H4 (cell line): ENCODE measurements around the gene ATXN7L1. TPM values are rescaled to one million over a fixed set of nuclear protein-coding genes. Genes with fewer than 3 reads are reported as not detected.
"Not testable (repeated sequence)": the region's sequence is repeated elsewhere in the genome, so short reads cannot be mapped to it uniquely, and the experiment has no call there.

Experiments
- DNase-seq: peaks from one replicate; pipeline ENCODE4 v3.0.0-alpha.2; 2015; ENCODE audit warnings: low spot score
- total RNA-seq: library from RNA; depleted of rRNA; stranded (reverse); fragments of >200 nt; shearing (Covaris generic); gene quantifications from 2 replicates; pipeline ENCODE4 v1.2.3, GENCODE V29; 2014

Gene ATXN7L1
- total RNA-seq, 1 experiment from 2014 or later: 4.4 TPM

GRCh38 chr7:105617280-105618015 lies 259.0 kb downstream of the ATXN7L1 start:
- no peak for DNase-seq

DNA sequence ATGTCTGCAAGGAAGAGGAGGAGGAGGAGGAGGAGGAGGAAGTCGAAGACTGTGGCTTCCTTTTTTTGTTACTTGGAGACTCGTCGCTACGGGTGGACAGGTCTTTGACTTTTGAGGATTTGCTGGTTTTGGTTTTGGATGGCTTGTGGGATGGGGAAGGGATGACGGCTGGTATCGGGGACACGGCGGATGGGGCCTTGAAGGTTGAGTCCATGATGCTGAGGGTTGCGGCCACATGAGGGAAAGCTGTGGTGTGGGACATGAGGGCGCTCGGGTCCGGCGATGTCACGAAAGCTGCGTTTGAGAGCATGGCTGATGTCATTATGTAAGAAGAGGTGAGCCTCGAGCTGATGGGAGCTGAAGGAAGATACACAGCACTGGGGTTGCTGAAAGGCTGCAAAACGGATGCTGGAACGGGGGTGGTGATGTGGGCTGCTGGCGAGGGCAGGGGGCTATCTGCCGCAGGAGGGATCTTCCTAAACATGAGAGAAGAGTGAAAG lies 262.0 kb downstream of the ATXN7L1 start:
- no peak for DNase-seq

DNA sequence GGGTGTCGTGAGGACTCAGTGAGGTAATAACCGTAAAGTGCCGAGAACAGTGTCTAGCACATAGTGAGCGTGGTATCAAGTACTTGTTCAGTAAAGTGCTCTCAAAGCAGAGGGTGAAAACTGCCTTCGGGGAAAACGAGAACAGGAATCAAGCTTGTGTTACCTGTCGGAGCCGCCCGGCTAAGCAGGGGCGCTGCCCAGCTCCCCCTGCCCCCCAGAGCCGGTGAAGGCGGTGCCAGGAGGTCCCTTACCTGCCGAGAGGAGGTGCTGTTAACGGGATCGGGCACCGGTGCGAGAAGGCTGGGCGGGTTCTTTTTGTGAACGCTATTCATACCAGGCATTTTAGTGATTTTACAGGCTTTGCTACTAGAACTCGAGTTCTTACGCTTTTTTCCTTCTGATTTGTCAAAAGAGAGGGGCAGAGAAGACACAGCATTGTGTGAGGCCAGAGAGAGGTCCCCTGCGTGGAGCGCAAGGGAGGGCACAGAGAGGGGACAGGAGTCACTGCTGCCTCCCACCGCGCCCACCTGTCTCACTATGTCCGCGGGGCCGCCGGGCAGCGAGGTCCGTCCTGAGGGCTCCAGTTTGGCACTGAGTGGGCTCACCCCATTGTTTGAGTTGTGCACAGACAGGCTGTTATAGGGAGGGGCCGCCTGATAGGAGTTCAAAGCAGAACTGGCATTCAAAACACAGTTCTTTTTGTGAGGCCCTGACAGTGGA lies 262.6 kb downstream of the ATXN7L1 start:
- DNase-seq: no peak

- DNase-seq: no peak
Measured at GRCh38 chr7:105612806-105613205, 263.6 kb downstream of the ATXN7L1 start.

DNA sequence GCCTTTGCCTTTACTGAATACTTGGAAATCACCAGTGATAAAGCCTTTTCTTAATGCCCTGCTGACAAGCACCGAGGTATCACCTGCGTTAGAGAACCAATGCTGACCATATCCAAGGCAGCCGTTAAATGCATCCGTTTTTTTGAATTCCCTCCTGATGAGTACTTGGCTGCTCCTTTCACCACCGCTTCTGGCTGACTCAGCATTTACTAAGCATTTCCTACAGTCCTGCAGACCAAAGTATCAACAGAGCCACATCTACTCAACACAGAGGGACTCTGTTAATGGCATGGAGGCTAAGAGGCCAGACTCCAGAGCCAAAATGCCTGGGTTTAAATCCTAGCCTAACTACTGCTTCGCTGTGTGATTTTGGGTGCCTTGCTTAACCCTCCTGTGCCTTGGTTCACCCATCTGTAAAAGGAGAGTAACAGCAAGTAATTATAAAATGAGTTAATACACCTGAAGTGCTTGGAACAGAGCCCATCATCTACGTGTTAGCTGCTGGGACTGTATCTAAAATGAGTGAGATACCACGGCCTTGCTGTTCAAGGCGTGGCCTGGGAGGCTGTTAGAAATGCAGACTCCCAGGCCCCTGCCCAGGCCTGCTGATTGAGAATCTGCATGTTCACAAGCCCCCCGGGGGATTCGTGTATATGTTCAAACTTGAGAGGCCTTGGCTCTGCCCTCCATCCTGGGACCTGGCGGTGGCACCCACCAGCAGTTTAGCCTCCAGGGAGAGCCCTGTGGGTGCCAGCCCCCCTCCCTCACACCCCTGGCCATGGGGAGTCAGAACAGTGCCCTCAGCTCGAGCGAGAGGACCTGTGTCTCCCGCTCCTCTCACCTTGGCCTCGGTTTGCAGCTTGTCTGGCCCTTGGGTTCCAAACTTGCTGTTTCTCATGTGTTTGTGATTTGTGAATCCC lies 264.3 kb downstream of the ATXN7L1 start:
- no peak for DNase-seq

- no peak for DNase-seq
Measured at GRCh38 chr7:105610165-105610930, 266.1 kb downstream of the ATXN7L1 start.

DNA sequence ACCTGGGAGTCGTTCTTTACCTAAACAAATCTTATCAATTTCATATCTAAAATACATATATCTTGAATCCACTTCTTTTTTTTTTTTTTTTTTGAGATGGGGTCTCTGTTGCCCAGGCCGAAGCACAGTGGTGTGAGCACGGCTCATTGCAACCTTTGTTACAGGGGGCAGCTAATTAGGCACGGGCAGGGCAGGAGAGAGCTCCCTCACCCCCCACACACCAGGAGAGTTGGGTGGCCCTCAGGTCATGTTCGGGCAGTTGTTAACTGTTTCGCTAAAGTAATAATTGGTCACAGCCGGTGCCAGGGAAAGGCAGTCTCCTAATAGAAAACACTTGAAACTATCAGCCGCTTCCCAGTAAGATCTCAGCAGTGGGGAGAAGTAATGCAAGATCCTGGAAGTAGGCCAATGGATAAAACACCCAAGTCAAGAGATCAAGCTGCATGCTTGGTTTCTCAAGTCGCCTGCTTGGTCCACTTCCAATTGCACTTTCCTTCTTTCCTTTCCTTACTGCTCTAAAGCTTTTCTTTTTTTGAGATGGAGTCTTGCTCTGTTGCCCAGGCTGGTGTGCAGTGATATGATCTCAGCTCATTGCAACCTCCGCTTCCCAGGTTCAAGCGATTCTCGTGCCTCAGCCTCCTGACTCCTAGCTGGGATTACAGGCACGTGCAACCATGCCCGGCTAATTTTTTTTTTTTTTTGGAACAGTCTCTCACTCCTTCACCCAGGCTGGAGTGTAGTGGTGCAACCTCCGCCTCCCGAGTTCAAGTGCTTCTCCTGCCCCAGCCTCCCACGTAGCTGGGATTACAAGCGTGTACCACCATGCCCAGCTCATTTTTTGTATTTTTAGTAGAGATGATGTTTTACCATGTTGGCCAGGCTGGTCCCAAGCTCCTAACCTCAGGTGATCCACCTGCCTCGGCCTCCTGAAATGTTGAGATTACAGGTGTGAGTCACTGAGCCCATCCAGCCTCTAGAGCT lies 273.8 kb downstream of the ATXN7L1 start:
- DNase-seq: no peak

DNA sequence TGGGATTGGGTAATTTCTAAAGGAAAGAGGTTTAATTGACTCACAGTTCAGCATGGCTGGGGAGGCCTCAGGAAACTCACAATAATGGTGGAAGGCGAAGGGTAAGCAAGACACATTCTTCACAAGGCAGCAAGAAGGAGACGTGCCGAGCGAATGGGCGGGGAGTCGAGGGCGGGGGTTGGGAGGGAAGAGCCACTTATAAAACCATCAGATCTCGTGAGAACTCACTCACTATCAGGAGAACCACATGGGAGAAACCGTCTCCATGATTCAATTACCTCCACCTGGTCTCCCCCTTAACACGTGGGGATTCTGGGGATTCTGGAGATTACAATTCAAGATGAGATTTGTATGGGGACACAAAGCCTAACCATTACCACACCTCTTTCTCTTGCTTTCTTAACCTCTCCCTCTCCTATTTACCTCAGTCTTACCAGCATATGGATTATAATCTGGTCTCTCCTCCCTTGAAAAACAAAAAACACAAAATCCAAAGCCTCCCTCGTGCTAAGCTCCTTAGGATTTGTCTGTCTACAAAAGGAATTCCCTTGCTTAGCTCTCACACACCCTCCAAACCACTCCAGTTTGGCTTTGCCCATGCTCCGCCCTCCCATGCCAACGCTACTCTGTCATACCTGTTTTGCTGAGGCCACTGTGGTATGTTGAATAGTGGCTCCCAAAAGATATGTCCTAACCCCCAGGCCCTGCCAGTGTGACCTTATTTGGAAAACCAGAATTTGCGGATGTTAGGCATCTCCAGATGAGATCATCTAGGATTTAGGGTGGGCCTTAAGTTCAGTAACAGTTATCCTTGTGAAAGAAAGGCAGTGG lies 275.5 kb downstream of the ATXN7L1 start:
- DNase-seq: peak; percentile 30

GRCh38 chr7:105599551-105599950 lies 276.8 kb downstream of the ATXN7L1 start:
- DNase-seq: no peak

DNA sequence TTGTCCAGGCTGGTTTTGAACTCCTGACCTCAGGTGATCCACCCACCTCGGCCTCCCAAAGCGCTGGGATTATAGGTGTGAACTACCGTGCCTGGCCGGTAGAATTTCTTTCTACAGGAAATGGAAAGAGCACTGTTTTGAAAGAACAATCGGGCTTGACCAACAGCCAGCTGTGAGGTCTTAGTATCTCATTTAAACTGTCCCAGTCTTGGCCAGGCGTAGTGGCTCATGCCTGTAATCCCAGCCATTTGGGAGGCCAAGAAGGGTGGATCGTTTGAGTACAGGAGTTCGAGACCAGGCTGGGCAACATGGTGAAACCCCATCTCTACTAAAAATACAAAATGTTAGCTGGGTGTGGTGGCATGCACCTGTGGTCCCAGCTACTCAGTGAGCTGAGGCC lies 277.3 kb downstream of the ATXN7L1 start:
- DNase-seq: not testable (repeated sequence)

GRCh38 chr7:105596866-105597265 lies 279.5 kb downstream of the ATXN7L1 start:
- no peak for DNase-seq

DNA sequence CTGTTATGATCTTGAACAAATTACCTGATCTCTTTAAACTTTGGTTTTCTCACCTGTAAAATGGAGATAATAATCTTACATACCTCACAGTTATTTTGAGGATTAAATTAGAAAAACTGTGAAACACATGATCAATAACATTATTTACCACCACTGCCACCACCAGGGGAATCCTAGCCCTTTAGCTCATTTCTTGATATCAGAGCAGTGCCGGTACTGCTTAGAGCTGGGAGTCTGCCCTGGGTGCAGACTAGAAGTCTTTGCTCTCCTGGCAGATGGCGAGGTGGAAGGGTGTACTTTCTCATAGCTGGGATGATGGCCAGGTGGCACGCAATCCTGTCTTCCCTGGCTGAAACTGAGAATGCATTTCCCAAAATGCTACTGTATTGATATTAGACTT lies 282.4 kb downstream of the ATXN7L1 start:
- no peak for DNase-seq

DNA sequence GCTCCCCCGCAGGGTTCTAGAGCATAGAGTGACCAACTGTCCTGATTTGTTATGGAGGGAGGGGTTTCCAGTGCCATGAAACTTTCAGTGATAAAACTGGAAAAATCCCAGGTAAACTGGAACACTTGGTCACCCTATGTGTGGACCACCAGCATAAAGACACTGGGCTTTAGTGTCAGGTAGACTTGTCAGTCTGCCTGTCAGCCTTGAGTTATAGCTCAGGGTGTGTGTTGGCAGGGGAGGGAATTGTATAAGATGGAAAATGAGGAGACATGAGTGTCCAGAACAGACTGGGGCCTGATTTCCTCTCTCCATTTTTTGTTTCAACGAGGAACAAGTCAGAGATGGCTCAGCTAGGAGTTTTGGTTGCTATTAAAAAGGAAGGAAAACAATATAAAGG lies 284.9 kb downstream of the ATXN7L1 start:
- no peak for DNase-seq

GRCh38 chr7:105590793-105591192 lies 285.6 kb downstream of the ATXN7L1 start:
- DNase-seq: no peak

- peak; percentile 81 for DNase-seq
Measured at GRCh38 chr7:105589356-105590077, 286.9 kb downstream of the ATXN7L1 start.

DNA sequence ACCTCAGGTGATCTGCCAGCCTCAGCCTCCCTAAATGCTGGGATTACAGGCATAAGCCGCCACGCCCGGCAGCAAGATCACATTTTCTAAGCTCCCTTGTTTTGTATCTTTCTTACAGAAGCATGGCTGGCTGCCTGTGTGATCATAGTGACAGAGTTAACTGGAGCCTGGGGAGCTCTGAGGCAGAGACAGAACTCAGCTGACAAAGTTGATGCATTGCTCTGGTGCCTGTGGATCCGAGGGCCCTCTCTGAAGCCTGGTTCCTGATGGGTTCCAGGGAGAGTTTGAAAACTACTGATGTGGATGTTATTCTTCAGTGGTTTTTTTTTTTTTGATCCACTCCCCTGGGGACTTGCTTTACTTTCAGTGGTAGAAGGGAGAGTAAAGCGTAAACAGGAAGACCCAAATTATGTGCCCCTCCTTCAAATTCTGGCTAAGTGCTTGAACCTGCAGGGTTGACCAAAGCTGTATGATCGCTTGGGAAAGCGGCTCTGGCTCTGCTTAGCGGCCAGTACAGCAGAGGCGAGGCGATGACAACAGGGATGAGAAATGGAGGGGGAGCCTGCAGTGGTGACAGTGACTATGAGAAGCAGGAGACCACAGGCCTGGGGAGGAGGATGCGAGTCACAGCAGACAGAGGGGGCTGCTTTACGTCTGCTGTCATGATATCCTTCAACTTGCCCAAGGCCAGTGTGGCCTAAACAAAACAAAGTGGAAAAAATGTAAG lies 288.3 kb downstream of the ATXN7L1 start:
- no peak for DNase-seq

DNA sequence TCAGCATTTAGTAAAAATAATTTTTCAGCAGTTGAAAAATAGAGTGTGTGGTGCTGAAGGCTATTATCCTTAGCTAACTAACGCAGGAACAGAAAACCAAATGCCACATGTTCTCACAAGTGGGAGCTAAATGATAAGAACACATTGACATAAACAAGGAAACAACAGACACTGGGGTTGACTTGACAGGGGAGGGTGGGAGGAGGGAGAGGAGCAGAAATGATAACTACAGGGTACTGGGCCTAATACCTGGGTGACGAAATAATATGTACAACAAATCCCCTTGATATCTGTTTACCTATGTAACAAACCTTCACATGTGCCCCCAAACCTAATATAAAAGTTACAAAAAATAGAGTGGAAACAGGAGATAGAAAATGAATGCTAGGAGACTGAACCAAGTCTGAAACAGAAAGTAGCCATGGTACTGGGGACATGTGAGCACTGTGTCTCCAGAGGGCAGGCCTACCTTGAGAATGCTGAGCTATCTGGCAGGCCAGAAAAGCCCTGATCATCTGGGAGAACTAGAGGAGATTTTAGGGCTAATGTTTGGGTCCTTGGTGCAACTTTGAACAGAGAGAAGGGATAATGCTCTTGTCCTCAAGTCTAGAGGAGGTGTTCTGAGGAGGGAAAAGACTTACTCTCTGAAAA lies 290.4 kb downstream of the ATXN7L1 start:
- no peak for DNase-seq
